ENCODE measurements around the gene OSTN. TPM values are rescaled to one million over a fixed set of nuclear protein-coding genes. Genes with fewer than 3 reads are reported as not detected.

OSTN gene
- polyA plus RNA-seq, 3 donors: not detected

DNA sequence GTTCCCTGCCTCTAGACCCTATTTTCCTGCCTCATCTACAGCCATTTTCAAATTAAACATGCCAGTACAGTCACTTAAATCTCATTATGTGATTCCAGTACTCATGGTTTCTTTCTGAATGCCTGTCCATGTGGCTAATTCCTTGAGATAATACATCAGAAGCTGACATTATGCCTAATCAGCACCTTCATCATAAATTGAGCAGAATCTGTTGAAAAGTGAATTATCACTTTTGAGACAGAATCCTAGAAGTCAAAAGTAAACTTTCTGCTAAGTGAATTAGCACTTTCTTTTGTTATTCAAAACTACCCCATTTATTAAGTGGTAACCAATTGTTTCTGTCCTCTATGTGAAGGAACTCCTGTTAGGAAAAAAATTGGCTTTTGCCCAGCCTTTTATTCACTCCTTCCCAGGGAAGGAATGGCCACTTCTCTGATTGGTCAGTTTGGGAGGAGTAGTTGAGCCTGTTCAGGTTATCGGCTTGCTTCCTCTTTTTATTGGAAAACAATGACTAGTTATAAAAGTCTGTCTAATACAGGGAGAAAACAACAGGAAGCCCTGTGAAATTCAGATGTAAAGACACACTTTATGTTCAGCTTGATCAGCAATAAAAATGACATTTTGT, 40.5 kb downstream of the OSTN start:
- no peak overlapping the region for H3K27ac Mint-ChIP-seq
- Histone ChIP-seq H2AFZ (ENCODE audit: insufficient read depth, low read depth, low read length, poor library complexity, severe bottlenecking) (no peak overlapping the region), H3K9ac (ENCODE audit: insufficient read depth, low read length, poor library complexity, severe bottlenecking) (no peak overlapping the region), H3K27me3 (ENCODE audit: control insufficient read depth in 2 of 2, insufficient read depth in 2 of 2, low read length in 2 of 2) (no peaks in the 10 kb centered on the region), H3K9me3 (replicated peaks in 1 of 2; ENCODE audit: control insufficient read depth in 1 of 2, insufficient read depth in 1 of 2, low read length in 2 of 2) (no peaks in the 10 kb centered on the region), H3K4me2 (replicated peaks; ENCODE audit: extremely low read depth, low read length, poor library complexity, severe bottlenecking) (peak overlapping the region; percentile 13), H3K36me3 (replicated peaks in 1 of 2; ENCODE audit: control insufficient read depth in 1 of 2, insufficient read depth in 2 of 2, low read length in 2 of 2) (no peaks in the 10 kb centered on the region), H3K79me2 (ENCODE audit: insufficient read depth, low read length) (no peaks in the 10 kb centered on the region), H3K4me3 (replicated peaks in 1 of 3; ENCODE audit: low read depth in 2 of 3, low read length in 3 of 3) (no peak overlapping the region), H4K20me1 (ENCODE audit: insufficient read depth, low read length) (no peaks in the 10 kb centered on the region), H3K4me1 (ENCODE audit: control insufficient read depth in 1 of 2, insufficient read depth in 2 of 2, low read length in 2 of 2) (peaks cover 10 to 11% of the 10 kb centered on the region in 2 donors), H3K27ac (ENCODE audit: low read depth in 1 of 2, low read length in 2 of 2) (no peak overlapping the region)
- peaks cover 10% of the 10 kb centered on the region for H3K4me1 Mint-ChIP-seq
- peaks cover 0 to 2% (median 0%) of the 10 kb centered on the region in 7 donors for H3K9me3 Mint-ChIP-seq
- H3K27me3 Mint-ChIP-seq (ENCODE audit: low read depth in 3 of 3): peaks cover 0 to 5% (median 4%) of the 10 kb centered on the region in 3 donors
- no peak overlapping the region for H3K4me3 Mint-ChIP-seq
- no peaks in the 10 kb centered on the region for H3K36me3 Mint-ChIP-seq
- DNase-seq: peak; percentile 12 to 40 (median 36)
- no CpG with 5 or more reads among the region's 1 CpG for WGBS (ENCODE audit: insufficient coverage)
- intact Hi-C loops (cut with micrococcal nuclease): no loop called here
- no peak for TF ChIP-seq CTCF (IDR thresholded peaks at IDR 0.05)

DNA sequence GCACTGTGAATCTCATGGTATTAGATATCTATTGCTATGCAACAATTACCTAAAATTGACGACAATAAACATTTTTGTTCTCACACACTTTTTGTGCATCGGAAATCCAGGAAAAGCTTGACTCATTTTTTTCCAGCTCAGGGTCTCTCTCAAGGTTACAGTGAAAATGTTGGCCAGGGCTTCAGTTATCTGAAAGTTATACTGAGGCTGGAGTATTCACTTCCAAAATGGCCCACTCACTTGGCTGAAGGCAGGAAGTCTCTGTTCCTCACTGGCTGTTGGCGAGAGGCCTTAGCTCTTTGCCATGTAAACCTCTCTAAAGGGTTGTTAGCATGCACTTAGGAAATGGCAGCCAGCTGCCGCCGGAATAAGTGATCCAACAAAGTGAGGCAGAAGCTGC, 41.4 kb downstream of the OSTN start:
- no peaks in the 10 kb centered on the region for H4K20me1 ChIP-seq (ENCODE audit: insufficient read depth, low read length)
- TF ChIP-seq CTCF (IDR thresholded peaks at IDR 0.05): no peak
- no peak for DNase-seq
- H3K4me2 ChIP-seq (replicated peaks; ENCODE audit: extremely low read depth, low read length, poor library complexity, severe bottlenecking): no peak overlapping the region
- no peaks in the 10 kb centered on the region for H3K9me3 Mint-ChIP-seq
- peaks cover 18% of the 10 kb centered on the region for H3K4me1 Mint-ChIP-seq
- no peak overlapping the region for H3K9ac ChIP-seq (ENCODE audit: insufficient read depth, low read length, poor library complexity, severe bottlenecking)
- H3K27me3 Mint-ChIP-seq (ENCODE audit: low read depth in 3 of 3): peaks cover 0 to 4% (median 3%) of the 10 kb centered on the region in 3 donors
- no peaks in the 10 kb centered on the region for H3K36me3 Mint-ChIP-seq
- no peaks in the 10 kb centered on the region for H3K27me3 ChIP-seq (ENCODE audit: control insufficient read depth in 2 of 2, insufficient read depth in 2 of 2, low read length in 2 of 2)
- H3K36me3 ChIP-seq (replicated peaks in 1 of 2; ENCODE audit: control insufficient read depth in 1 of 2, insufficient read depth in 2 of 2, low read length in 2 of 2): no peaks in the 10 kb centered on the region
- no peaks in the 10 kb centered on the region for H3K79me2 ChIP-seq (ENCODE audit: insufficient read depth, low read length)
- H3K27ac Mint-ChIP-seq: peak overlapping the region in 1 of 7 donors; percentile 72
- H3K4me1 ChIP-seq (ENCODE audit: control insufficient read depth in 1 of 2, insufficient read depth in 2 of 2, low read length in 2 of 2): peaks cover 14 to 18% of the 10 kb centered on the region in 2 donors
- no peak overlapping the region for H2AFZ ChIP-seq (ENCODE audit: insufficient read depth, low read depth, low read length, poor library complexity, severe bottlenecking)
- no peak overlapping the region for H3K4me3 Mint-ChIP-seq
- H3K27ac ChIP-seq (ENCODE audit: low read depth in 1 of 2, low read length in 2 of 2): no peak overlapping the region
- no peaks in the 10 kb centered on the region for H3K9me3 ChIP-seq (replicated peaks in 1 of 2; ENCODE audit: control insufficient read depth in 1 of 2, insufficient read depth in 1 of 2, low read length in 2 of 2)
- intact Hi-C loops (cut with micrococcal nuclease): no loop called here
- WGBS (ENCODE audit: insufficient coverage): no CpG with 5 or more reads among the region's 5 CpGs
- no peak overlapping the region for H3K4me3 ChIP-seq (replicated peaks in 1 of 3; ENCODE audit: low read depth in 2 of 3, low read length in 3 of 3)

Data from CD14-positive monocyte (primary cell).